ENCODE results near the gene EIF1. TPM values are rescaled to one million over a fixed set of nuclear protein-coding genes. Genes with fewer than 3 reads are reported as not detected.

EIF1 gene
- polyA plus RNA-seq, 1 donor from 2014 or later, result 257 TPM

- Histone ChIP-seq H2AFZ (ENCODE audit: low read depth, low read length) (no peak overlapping the region), H3K27ac (ENCODE audit: low read length) (no peak overlapping the region), H3K9ac (ENCODE audit: low read length) (no peak overlapping the region), H4K20me1 (ENCODE audit: insufficient read depth) (no peaks in the 10 kb centered on the region), H3K9me3 (ENCODE audit: low read length) (no peaks in the 10 kb centered on the region), H3K79me2 (replicated peaks; ENCODE audit: insufficient read depth, low read length) (no peaks in the 10 kb centered on the region), H3K4me3 (ENCODE audit: low read length) (no peak overlapping the region), H3K27me3 (ENCODE audit: insufficient read depth, low read depth, low read length) (peaks cover 60% of the 10 kb centered on the region), H3K36me3 (ENCODE audit: insufficient read depth, low read length) (no peaks in the 10 kb centered on the region), H3K9me2 (ENCODE audit: insufficient read depth, low read length) (no peaks in the 10 kb centered on the region), H3F3A (ENCODE audit: insufficient read depth, low read length, poor library complexity, severe bottlenecking) (no peaks in the 10 kb centered on the region), H3K4me2 (ENCODE audit: low read length) (no peak overlapping the region)
- TF ChIP-seq REST (IDR thresholded peaks at IDR 0.05; ENCODE audit: borderline replicate concordance) (no peak), SMC3 (conservative IDR thresholded peaks at IDR 0.05; ENCODE audit: poor library complexity) (no peak), TAF1 (IDR thresholded peaks at IDR 0.05; ENCODE audit: low read depth) (no peak), RAD21 (conservative IDR thresholded peaks at IDR 0.05) (no peak), EZH2 (IDR thresholded peaks at IDR 0.05; ENCODE audit: borderline replicate concordance, insufficient read depth, low read length, poor library complexity, severe bottlenecking) (no peak), MXI1 (conservative IDR thresholded peaks at IDR 0.05; ENCODE audit: poor library complexity, severe bottlenecking) (no peak), CTCF (IDR thresholded peaks at IDR 0.05; ENCODE audit: poor library complexity, severe bottlenecking) (no peak), EP300 (conservative IDR thresholded peaks at IDR 0.05; ENCODE audit: poor library complexity, severe bottlenecking) (no peak), POLR2AphosphoS5 (IDR thresholded peaks at IDR 0.05) (no peak)
Measured at GRCh38 chr17:41735744-41736143, 47.1 kb downstream of the EIF1 start.

- Histone ChIP-seq H3K9me3 (ENCODE audit: low read length) (no peaks in the 10 kb centered on the region), H3K9me2 (ENCODE audit: insufficient read depth, low read length) (no peaks in the 10 kb centered on the region), H3F3A (ENCODE audit: insufficient read depth, low read length, poor library complexity, severe bottlenecking) (no peaks in the 10 kb centered on the region), H4K20me1 (ENCODE audit: insufficient read depth) (no peaks in the 10 kb centered on the region), H3K36me3 (ENCODE audit: insufficient read depth, low read length) (no peaks in the 10 kb centered on the region), H3K4me3 (ENCODE audit: low read length) (no peak overlapping the region), H2AFZ (ENCODE audit: low read depth, low read length) (no peak overlapping the region), H3K9ac (ENCODE audit: low read length) (no peak overlapping the region), H3K4me2 (ENCODE audit: low read length) (no peak overlapping the region), H3K27ac (ENCODE audit: low read length) (no peak overlapping the region), H3K79me2 (replicated peaks; ENCODE audit: insufficient read depth, low read length) (no peaks in the 10 kb centered on the region), H3K27me3 (ENCODE audit: insufficient read depth, low read depth, low read length) (peaks cover 55% of the 10 kb centered on the region)
- TF ChIP-seq SMC3 (conservative IDR thresholded peaks at IDR 0.05; ENCODE audit: poor library complexity) (no peak), EZH2 (IDR thresholded peaks at IDR 0.05; ENCODE audit: borderline replicate concordance, insufficient read depth, low read length, poor library complexity, severe bottlenecking) (no peak), TAF1 (IDR thresholded peaks at IDR 0.05; ENCODE audit: low read depth) (no peak), EP300 (conservative IDR thresholded peaks at IDR 0.05; ENCODE audit: poor library complexity, severe bottlenecking) (no peak), CTCF (IDR thresholded peaks at IDR 0.05; ENCODE audit: poor library complexity, severe bottlenecking) (no peak)
Measured at GRCh38 chr17:41736983-41737679, 48.4 kb downstream of the EIF1 start.
